HuH-7.5 (cell line): ENCODE measurements around the gene FMN1.

Source experiments
- DNase-seq: peaks from one replicate; pipeline ENCODE4 v3.0.0; 2011; ENCODE audit warnings: low spot score

The FMN1 gene

DNA sequence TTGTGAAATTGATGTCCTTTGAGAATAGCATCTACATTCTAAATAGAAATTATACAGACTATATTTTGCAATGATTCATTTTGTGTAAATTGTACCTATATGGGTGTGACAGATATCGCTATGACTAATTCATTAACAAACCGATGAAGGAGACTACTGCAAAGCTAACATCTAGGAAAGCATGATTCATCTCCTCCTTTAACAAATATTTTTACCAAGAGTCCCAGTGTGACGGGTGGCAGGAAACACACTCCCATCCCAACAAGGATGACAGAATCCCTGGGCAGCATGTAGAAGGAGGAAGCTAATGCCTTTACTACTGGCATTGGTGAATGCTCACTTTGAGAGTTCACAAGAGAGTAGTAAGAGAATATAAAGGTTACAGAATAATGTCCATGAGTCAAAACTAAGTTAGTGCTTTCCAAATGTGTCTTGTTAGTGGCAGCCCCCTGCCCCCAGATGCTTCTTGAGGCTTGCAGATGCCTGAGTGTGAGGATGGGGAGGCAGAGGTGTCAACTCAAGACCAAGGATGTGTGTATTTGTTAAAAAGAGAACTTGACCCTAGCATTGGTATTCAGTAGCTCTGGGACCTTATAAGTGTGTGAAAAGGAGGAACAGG is 180.6 kb downstream of the FMN1 start:
- DNase-seq = no peak

DNA sequence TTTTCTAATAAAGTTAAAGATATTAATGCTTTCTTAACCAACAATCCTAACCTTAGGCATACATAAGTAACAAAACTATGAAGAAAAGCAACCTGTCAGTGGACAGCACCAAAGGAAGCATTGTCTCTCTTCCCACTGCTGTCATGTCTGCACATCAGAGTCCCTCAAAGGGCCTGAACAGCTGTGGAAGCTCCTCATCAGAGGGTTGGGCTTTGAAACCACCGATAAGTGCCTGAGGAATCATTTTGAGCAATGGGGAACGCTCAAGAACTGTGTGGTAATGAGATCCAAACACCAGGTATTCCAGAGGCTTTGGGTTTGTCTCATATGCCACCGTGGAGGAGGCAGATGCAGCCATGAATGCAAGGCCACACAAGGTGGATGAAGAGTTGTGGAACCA is 182.5 kb downstream of the FMN1 start:
- no peak for DNase-seq

- no peak for DNase-seq
Measured at GRCh38 chr15:33009603-33010002, 184.9 kb downstream of the FMN1 start.

- no peak for DNase-seq
Measured at GRCh38 chr15:33009026-33009425, 185.5 kb downstream of the FMN1 start.

DNA sequence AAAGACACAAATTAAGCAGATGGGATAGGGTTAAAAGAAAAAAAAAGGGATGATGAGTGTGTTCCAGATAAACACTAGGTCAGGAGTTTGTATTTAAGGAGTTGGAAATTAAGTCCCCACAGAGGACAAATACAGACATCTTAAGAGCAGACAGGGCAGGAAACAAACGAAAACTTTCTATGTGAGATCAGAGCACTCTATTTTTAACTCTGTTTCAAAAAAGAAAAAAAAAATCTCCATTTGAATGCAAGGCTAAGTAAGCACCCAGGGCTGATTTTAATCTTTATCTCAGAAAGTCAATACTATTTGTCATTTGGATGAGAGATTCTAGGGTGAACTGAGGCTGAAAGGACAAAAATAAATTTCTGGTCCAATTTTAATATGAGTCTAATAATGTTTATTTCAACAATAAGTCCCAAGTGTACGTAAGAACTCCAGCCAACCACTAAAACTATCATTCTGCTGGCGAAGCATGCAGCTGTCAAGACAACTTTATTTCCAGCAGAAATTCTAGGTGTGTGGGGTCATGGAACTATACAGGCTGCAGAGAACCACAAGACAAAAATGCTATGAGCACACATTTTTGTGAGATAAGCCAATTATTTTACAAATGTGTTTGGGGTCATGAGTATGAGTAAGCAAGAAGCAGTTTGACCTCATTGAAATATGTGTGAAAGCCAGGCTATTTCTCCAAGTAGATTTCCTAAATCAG is 186.1 kb downstream of the FMN1 start:
- no peak for DNase-seq

DNA sequence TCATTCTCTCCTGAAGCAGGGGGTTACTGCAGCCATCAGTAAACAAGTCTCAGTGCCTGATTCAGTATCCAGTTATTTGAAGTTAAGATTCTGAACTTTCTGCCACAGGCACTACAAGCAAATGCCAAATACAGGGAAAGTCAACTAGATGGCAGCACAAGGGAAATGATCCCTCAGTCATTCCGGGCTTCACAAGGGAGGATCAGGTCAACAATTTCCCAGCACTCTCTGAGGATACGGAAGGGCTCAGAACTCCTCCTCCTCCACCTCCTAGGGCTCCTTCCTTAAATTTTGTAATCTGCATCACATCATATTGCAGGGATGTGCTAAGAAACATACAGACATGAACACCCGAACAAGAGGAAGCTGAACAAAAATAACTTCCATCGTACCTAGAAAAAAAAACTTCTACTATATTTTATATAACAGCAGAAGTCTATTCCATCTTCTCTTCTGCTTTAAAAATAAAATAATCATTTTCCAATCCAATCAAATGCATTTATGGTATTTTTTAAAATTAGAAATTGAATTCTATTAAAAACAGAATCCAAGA is 187.1 kb downstream of the FMN1 start:
- no peak for DNase-seq

DNA sequence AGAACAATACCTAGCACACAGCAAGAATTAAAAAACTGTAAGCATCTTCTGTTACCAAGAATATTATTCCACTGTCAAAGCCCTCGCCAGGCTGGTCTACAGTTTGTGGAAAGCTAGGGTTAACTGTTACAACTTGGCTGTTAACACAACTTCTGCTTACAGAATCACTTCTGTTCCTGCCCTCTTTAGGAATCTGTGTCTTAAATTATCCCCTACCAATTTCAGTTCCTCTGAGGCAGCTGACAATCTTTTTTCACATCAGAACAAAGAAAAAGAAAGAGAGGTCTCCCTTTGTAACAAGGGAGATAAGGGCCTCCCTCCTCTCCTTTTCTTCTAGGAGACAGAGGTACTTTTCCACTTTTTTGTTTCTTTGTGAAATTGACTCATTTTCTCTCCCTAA is 188.9 kb downstream of the FMN1 start:
- no peak for DNase-seq

DNA sequence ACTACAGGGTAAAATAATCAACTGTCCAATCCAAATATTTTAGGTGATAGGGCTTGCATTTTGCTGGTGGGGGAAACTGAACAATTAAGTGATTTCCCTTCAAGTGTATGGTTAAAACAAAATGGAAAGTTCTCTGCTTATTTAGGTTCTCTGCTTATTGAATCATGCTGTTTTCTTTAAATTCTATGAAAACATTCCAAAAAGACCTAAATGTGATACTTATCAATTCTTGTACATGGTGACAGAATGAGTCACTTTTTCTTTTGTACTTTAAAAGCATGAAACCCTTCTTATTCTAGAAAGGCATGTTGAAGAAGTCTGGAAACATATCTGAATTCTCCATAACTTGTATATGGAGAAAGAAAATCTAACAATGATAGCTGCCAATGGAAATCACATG is 192.6 kb downstream of the FMN1 start:
- DNase-seq = no peak

DNA sequence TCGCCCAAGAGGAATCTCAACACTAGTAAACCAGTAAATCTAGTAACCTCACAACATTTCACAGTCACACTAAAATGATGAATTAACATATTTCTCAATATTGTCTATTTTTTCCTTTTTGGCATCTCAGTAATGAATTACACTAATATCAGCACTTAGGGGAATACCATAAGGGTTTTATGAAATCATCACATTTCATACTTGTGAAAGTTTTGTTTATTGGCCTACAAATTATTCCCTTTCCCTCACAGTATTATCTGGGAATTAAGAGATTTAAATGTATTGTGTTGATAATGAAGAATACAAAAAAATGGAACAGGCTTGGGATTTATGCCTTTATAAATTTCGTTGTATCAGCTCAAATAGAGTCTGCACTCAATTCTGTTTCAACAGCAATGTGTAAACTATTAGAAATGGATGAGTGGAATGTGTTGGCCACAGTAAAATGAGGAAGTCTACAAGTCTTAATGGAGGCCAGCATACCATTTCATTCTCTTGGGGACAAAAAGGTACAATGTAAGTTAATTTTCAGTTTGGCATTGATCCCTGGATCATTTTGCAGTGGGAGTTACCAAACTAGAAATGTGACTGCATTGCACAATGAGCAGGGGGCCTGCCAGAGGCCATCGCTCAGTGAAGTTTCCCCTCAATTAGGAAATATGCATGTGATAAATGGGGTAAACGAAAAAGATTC is 195.4 kb downstream of the FMN1 start:
- no peak for DNase-seq

DNA sequence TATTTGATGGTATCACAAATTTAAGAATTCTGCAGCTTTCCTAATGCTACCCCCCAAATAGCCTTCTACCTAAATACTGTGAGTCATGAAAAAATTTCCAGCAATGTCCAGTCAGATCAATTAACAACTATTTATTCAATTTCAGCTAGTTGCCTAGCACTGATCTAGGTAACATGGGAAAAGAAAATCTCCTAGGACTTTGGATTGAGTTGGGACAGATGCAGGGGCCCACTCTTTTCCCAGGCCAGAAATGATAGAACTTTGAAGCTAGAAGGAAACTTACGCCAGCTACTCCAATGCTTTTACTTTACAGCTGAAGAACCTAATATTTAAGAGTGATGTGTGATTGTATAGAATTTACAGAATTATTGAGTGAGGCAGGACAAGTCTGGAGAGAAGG is 196.3 kb downstream of the FMN1 start:
- no peak for DNase-seq

DNA sequence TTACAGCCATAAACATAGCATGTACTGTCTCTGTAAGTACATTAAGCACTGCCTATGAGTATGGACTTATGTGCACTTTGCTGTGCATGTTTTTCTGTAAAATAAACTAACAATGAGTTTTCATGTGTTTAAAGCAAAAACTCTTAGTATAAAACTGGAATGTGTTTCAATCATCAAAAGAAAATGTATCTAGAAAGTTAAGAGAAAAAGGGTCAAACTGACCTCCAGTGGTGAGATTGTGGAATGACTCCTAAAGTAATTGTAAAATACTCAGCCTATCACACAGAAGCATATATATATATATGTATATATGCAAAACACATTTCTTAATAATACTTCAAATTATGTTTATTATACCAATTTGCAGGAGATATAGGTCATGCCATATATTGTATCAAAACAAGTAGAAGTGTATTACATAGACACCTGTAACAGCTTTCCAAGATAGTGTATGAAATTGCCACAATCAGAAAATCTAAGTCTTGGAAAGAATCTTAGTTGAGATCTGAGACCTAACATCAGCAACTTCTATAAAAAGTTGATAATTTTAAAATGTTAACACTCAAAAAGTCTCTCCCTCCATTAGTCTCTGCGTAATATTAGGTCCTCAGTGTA is 199.6 kb downstream of the FMN1 start:
- DNase-seq = no peak

DNA sequence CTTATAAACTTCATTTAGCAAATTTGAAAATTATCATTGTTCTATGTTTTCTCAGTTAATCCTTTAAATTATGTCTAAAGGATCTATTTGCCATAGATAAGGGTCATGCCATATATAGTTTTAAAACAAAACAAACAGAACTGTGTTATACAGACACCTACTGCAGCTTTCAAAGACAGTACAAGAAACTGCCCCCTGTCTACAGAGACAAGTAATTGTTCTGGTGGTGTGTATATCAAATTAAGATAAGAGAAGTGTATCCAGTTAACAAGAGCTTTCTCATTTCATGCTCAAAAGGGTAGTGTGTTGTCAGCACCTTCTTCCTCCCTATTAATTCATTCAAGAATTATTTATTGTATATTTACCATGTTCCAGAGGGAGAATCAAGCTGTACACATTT is 201.2 kb downstream of the FMN1 start:
- DNase-seq = no peak

- no peak for DNase-seq
Measured at GRCh38 chr15:32991619-32992111, 202.8 kb downstream of the FMN1 start.

GRCh38 chr15:32990071-32990470 is 204.4 kb downstream of the FMN1 start:
- DNase-seq = no peak

DNA sequence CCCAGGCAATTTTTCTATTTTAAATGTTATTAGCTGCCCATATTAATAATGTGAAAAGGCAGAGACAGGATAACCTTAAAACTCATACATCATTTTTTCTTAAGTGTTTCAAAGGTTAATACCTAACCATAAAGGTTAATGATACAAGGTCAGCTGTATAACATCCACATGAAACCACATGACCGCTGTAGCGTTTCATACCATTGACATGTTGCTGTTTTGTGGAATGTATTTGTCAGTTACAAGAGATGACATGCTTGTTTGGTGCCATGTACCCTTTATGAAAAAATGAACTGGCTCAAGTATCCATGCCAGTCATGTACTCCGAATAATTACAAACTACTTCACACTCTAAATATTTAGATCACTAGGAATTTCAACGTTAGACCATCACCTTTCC is 207.4 kb downstream of the FMN1 start:
- no peak for DNase-seq

DNA sequence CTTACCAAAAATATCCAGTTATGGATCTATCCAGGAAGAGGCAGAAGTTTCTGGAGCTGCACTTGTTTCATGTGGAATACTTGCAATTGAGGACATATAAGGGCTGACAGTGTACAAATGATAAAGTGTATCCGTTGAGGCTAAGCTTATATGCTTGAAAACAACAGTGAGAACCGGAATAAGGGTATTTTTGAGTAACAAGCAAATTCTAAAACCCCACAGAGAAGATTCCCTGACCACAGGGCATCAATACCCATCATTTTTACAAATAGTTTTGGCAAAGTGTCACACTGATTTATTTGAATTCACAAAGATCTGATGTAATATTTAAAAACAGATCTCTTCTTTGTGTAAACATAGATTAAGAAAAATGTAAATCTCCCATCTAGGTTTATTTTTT is 208.4 kb downstream of the FMN1 start:
- no peak for DNase-seq

- no peak for DNase-seq
Measured at GRCh38 chr15:32983679-32984078, 210.8 kb downstream of the FMN1 start.

DNA sequence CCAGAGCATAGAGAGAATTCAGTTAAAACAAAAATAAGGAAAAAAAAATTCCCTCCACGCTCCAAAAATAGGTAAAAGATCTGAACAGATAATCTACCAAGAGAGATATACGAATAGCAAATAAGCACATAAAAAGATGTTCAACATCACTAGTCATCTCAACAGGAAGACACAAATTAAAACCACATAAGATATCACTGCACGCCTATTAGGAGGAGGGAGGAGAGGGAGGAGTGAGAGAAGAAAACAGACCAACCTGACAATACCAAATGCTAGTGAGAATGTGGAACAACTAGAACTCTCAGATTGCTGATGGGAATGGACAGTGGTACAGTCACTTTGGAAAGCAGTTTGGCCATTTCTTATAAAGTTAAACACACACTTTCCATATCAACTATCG is 212.5 kb downstream of the FMN1 start:
- DNase-seq = no peak

- DNase-seq = no peak
Measured at GRCh38 chr15:32981536-32981935, 213.0 kb downstream of the FMN1 start.

GRCh38 chr15:32979710-32980109 is 214.8 kb downstream of the FMN1 start:
- no peak for DNase-seq

DNA sequence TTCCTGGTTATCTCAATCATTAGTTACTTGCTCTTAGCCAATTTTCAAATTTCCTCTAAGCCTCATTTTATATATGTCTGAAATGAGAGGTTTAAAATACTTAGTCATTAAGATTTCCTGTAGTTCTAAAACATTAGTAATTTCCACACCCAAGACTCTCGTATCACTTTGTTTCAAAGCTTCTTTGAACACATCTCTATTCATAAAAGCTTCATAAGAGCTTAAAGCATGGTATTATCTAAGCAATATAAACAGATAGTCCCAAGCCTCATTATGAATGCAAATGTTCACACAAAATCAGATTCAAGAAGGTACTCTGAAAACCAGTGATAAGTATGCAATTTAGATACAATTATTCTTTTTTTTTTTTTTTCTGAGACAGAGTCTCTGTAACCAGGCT is 217.0 kb downstream of the FMN1 start:
- no peak for DNase-seq

- DNase-seq = no peak
Measured at GRCh38 chr15:32974691-32975090, 219.8 kb downstream of the FMN1 start.

- no peak for DNase-seq
Measured at GRCh38 chr15:32972686-32973085, 221.8 kb downstream of the FMN1 start.
